HEK293 (cell line): ENCODE results near the gene HNRNPH1.

ENCODE experiments used
- CTCF ChIA-PET: fragments of 350-600 bp; formaldehyde crosslinking; extraction: SDS; loops from one replicate; lab custom pipeline; 2021; ENCODE audit warnings: antibody characterized with exemption; lab: Yijun Ruan, JAX
- POLR2A ChIA-PET: fragments of 300-600 bp; formaldehyde crosslinking; extraction: SDS; loops from one replicate; lab custom pipeline; 2020; ENCODE audit warnings: antibody characterized with exemption, inconsistent platforms; lab: Yijun Ruan, JAX
- H3K27ac ChIP-seq: fragments of 200-500 bp; sonication (Bioruptor generic); 2 replicates; pipeline ENCODE4 v1.5.1; 2014; ENCODE audit warnings: low read depth, low read length, control low read depth, inconsistent platforms; ENCODE audit errors: extremely low read depth
- H3K36me3 ChIP-seq, 2 experiments: fragments of 200-500 bp in 1 of 2; sonication (Bioruptor generic) in 1 of 2; 1 replicate in 1 of 2; 2 replicates in 1 of 2; pipeline ENCODE4 v1.5.1; 2014 to 2017; ENCODE audit warnings: inconsistent platforms in 2 of 2, low read length in 2 of 2; ENCODE audit not compliant: control insufficient read depth in 2 of 2, insufficient read depth in 1 of 2
- H3K4me1 ChIP-seq: fragments of 200-500 bp; sonication (Bioruptor generic); 2 replicates; pipeline ENCODE4 v1.5.1; 2014; ENCODE audit warnings: mild to moderate bottlenecking, low read length, inconsistent platforms; ENCODE audit not compliant: control insufficient read depth, insufficient read depth
- H3K4me3 ChIP-seq: 2 replicates; pipeline ENCODE4 v1.5.1; 2011; ENCODE audit warnings: low read depth, mild to moderate bottlenecking, control low read depth, low read length, moderate library complexity
- H3K9me3 ChIP-seq: fragments of 200-500 bp; sonication (Bioruptor generic); 2 replicates; pipeline ENCODE4 v1.5.1; 2014; ENCODE audit warnings: low read depth, low read length, inconsistent platforms; ENCODE audit not compliant: control insufficient read depth, insufficient read depth
- EGR2 ChIP-seq: fragments of 450-650 bp; formaldehyde crosslinking; IDR thresholded peaks from 2 replicates; pipeline ENCODE4 v1.5.1; 2016; ENCODE audit warnings: low read depth, missing biosample characterization, missing genetic modification characterization
- GLI4 ChIP-seq: fragments of 450-650 bp; formaldehyde crosslinking; IDR thresholded peaks from 2 replicates; pipeline ENCODE4 v1.5.1; 2016; ENCODE audit warnings: missing biosample characterization, missing genetic modification characterization
- MZF1 ChIP-seq: fragments of 450-650 bp; formaldehyde crosslinking; IDR thresholded peaks from 2 replicates; pipeline ENCODE4 v1.5.1; 2017; ENCODE audit warnings: missing biosample characterization, missing genetic modification characterization, borderline replicate concordance
- WT1 ChIP-seq: fragments of 450-650 bp; formaldehyde crosslinking; IDR thresholded peaks from 2 replicates; pipeline ENCODE4 v1.5.1; 2016; ENCODE audit warnings: missing biosample characterization, missing genetic modification characterization
- ZFHX2 ChIP-seq: fragments of 450-650 bp; formaldehyde crosslinking; conservative IDR thresholded peaks from 2 replicates; pipeline ENCODE4 v1.5.1; 2016; ENCODE audit warnings: missing biosample characterization, missing genetic modification characterization
- ZNF121 ChIP-seq: fragments of 450-650 bp; formaldehyde crosslinking; IDR thresholded peaks from 2 replicates; pipeline ENCODE4 v1.5.1; 2016; ENCODE audit warnings: missing biosample characterization, missing genetic modification characterization
- ZNF133 ChIP-seq: fragments of 450-650 bp; formaldehyde crosslinking; IDR thresholded peaks from 2 replicates; pipeline ENCODE4 v1.5.1; 2016; ENCODE audit warnings: missing biosample characterization, missing genetic modification characterization
- ZNF140 ChIP-seq: fragments of 450-650 bp; formaldehyde crosslinking; IDR thresholded peaks from 2 replicates; pipeline ENCODE4 v1.5.1; 2016; ENCODE audit warnings: missing biosample characterization, missing genetic modification characterization
- ZNF157 ChIP-seq: fragments of 450-650 bp; formaldehyde crosslinking; IDR thresholded peaks from 2 replicates; pipeline ENCODE4 v1.5.1; 2016; ENCODE audit warnings: missing biosample characterization, missing genetic modification characterization
- ZNF202 ChIP-seq: fragments of 450-650 bp; formaldehyde crosslinking; IDR thresholded peaks from 2 replicates; pipeline ENCODE4 v1.5.1; 2016; ENCODE audit warnings: missing biosample characterization, missing genetic modification characterization, borderline replicate concordance
- ZNF23 ChIP-seq: fragments of 450-650 bp; formaldehyde crosslinking; IDR thresholded peaks from 2 replicates; pipeline ENCODE4 v1.5.1; 2016; ENCODE audit warnings: missing biosample characterization, missing genetic modification characterization, borderline replicate concordance
- ZNF248 ChIP-seq: fragments of 450-650 bp; formaldehyde crosslinking; IDR thresholded peaks from 2 replicates; pipeline ENCODE4 v1.5.1; 2017; ENCODE audit warnings: missing biosample characterization, missing genetic modification characterization
- ZNF311 ChIP-seq: fragments of 450-650 bp; formaldehyde crosslinking; IDR thresholded peaks from 2 replicates; pipeline ENCODE4 v1.5.1; 2017; ENCODE audit warnings: missing biosample characterization, missing genetic modification characterization, borderline replicate concordance
- ZNF324 ChIP-seq: fragments of 450-650 bp; formaldehyde crosslinking; IDR thresholded peaks from 2 replicates; pipeline ENCODE4 v1.5.1; 2016; ENCODE audit warnings: missing biosample characterization, missing genetic modification characterization
- ZNF394 ChIP-seq: fragments of 450-650 bp; formaldehyde crosslinking; IDR thresholded peaks from 2 replicates; pipeline ENCODE4 v1.5.1; 2016; ENCODE audit warnings: missing biosample characterization, missing genetic modification characterization, mild to moderate bottlenecking, moderate library complexity, borderline replicate concordance
- ZNF423 ChIP-seq: fragments of 450-650 bp; formaldehyde crosslinking; IDR thresholded peaks from 2 replicates; pipeline ENCODE4 v1.5.1; 2016; ENCODE audit warnings: missing biosample characterization, missing genetic modification characterization
- ZNF521 ChIP-seq: fragments of 450-650 bp; formaldehyde crosslinking; IDR thresholded peaks from 2 replicates; pipeline ENCODE4 v1.5.1; 2017; ENCODE audit warnings: missing biosample characterization, mild to moderate bottlenecking, missing genetic modification characterization
- ZNF544 ChIP-seq: fragments of 450-650 bp; formaldehyde crosslinking; IDR thresholded peaks from 2 replicates; pipeline ENCODE4 v1.5.0; 2017; ENCODE audit warnings: missing biosample characterization, missing genetic modification characterization
- ZNF548 ChIP-seq: fragments of 450-650 bp; formaldehyde crosslinking; IDR thresholded peaks from 2 replicates; pipeline ENCODE4 v1.5.1; 2016; ENCODE audit warnings: missing biosample characterization, missing genetic modification characterization
- ZNF571 ChIP-seq: fragments of 450-650 bp; formaldehyde crosslinking; IDR thresholded peaks from 2 replicates; pipeline ENCODE4 v1.5.0; 2017; ENCODE audit warnings: missing biosample characterization, missing genetic modification characterization
- ZNF585B ChIP-seq: fragments of 450-650 bp; formaldehyde crosslinking; IDR thresholded peaks from 2 replicates; pipeline ENCODE4 v1.5.1; 2016; ENCODE audit warnings: missing biosample characterization, missing genetic modification characterization
- ZNF658 ChIP-seq: fragments of 450-650 bp; formaldehyde crosslinking; IDR thresholded peaks from 2 replicates; pipeline ENCODE4; 2016; ENCODE audit warnings: missing biosample characterization, missing genetic modification characterization
- ZNF777 ChIP-seq: fragments of 450-650 bp; formaldehyde crosslinking; IDR thresholded peaks from 2 replicates; pipeline ENCODE4 v1.5.1; 2017; ENCODE audit warnings: missing biosample characterization, missing genetic modification characterization, borderline replicate concordance
- ZNF785 ChIP-seq: fragments of 450-650 bp; formaldehyde crosslinking; IDR thresholded peaks from 2 replicates; pipeline ENCODE4 v1.5.1; 2016; ENCODE audit warnings: missing biosample characterization, missing genetic modification characterization
- ZNF791 ChIP-seq: fragments of 450-650 bp; formaldehyde crosslinking; IDR thresholded peaks from 2 replicates; pipeline ENCODE4 v1.5.1; 2016; ENCODE audit warnings: missing biosample characterization, missing genetic modification characterization
- TF ChIP-seq, protein P1 (sequence below): fragments of 450-650 bp; formaldehyde crosslinking; IDR thresholded peaks from 2 replicates; pipeline ENCODE4 v1.5.1; 2016; ENCODE audit warnings: missing biosample characterization, missing genetic modification characterization
- TF ChIP-seq, protein P2 (sequence below): fragments of 450-650 bp; formaldehyde crosslinking; IDR thresholded peaks from 2 replicates; pipeline ENCODE4 v1.5.1; 2016; ENCODE audit warnings: missing biosample characterization, missing genetic modification characterization
- TF ChIP-seq, protein P3 (sequence below): fragments of 450-650 bp; formaldehyde crosslinking; IDR thresholded peaks from 2 replicates; pipeline ENCODE4 v1.5.1; 2016; ENCODE audit warnings: missing biosample characterization, missing genetic modification characterization

HNRNPH1 gene

DNA sequence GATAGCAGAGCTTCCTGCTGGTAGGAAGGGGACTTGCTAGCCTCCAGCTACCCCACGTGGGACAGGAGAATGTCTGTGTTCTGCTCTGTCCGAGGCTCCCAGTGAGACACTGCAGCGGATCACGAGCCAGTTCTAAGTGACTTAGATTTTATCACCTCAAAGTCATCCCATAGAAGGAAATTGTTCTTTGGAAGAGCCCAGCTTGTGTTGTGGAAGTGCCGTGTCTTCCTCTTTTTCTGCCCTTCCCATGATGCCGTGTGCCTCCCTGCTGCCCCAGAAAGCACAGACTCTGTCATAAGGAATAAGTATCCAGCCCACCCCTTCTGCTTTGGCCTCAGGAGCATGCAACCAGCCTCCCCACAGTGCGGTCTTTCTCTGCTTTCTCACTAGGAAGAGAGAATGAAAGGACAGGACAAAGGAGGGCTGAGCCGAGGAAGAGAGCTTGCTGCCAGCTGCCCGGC, 37.5 kb downstream of the HNRNPH1 start:
- POLR2A ChIA-PET = interaction anchor here (1.1 to 1.4 kb wide), 2 partner anchors 27 to 38 kb away, joined by 3 read pairs; partner anchors contain the start of gene HNRNPH1
- peaks cover 50 to 64% of the 10 kb centered on the region in 2 experiments for H3K36me3 ChIP-seq
- no peak overlapping the region for H3K4me3 ChIP-seq
- CTCF ChIA-PET = interaction anchor here (0.6 to 0.8 kb wide), 2 partner anchors 11 to 99 kb away, joined by 3 to 4 read pairs; no protein-coding TSS in a partner anchor
- no peaks in the 10 kb centered on the region for H3K4me1 ChIP-seq
- no peak for TF ChIP-seq ZNF777 (tag by site-specific recombination)
- no peak for TF ChIP-seq ZNF157 (tag by site-specific recombination)
- no peak for TF ChIP-seq ZNF140
- no peak for TF ChIP-seq GLI4 (tag by site-specific recombination)
- TF ChIP-seq, protein P1, sequence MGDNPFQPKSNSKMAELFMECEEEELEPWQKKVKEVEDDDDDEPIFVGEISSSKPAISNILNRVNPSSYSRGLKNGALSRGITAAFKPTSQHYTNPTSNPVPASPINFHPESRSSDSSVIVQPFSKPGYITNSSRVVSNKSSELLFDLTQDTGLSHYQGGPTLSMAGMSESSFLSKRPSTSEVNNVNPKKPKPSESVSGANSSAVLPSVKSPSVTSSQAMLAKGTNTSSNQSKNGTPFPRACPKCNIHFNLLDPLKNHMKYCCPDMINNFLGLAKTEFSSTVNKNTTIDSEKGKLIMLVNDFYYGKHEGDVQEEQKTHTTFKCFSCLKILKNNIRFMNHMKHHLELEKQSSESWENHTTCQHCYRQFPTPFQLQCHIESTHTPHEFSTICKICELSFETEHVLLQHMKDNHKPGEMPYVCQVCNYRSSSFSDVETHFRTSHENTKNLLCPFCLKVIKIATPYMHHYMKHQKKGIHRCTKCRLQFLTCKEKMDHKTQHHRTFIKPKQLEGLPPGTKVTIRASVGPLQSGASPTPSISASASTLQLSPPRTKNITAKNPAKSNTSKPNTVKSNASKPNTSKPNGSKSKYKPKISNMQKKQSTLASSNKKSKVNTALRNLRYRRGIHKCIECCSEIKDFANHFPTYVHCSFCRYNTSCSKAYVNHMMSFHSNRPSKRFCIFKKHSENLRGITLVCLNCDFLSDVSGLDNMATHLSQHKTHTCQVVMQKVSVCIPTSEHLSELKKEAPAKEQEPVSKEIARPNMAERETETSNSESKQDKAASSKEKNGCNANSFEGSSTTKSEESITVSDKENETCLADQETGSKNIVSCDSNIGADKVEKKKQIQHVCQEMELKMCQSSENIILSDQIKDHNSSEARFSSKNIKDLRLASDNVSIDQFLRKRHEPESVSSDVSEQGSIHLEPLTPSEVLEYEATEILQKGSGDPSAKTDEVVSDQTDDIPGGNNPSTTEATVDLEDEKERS (tag by site-specific recombination) = no peak
- TF ChIP-seq ZNF394 = no peak
- TF ChIP-seq ZNF248 (tag by site-specific recombination) = no peak
- TF ChIP-seq, protein P2, sequence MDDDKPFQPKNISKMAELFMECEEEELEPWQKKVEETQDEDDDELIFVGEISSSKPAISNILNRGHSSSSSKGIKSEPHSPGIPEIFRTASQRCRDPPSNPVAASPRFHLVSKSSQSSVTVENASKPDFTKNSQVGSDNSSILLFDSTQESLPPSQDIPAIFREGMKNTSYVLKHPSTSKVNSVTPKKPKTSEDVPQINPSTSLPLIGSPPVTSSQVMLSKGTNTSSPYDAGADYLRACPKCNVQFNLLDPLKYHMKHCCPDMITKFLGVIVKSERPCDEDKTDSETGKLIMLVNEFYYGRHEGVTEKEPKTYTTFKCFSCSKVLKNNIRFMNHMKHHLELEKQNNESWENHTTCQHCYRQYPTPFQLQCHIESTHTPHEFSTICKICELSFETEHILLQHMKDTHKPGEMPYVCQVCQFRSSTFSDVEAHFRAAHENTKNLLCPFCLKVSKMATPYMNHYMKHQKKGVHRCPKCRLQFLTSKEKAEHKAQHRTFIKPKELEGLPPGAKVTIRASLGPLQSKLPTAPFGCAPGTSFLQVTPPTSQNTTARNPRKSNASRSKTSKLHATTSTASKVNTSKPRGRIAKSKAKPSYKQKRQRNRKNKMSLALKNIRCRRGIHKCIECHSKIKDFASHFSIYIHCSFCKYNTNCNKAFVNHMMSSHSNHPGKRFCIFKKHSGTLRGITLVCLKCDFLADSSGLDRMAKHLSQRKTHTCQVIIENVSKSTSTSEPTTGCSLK = no peak
- no peak for TF ChIP-seq ZNF133
- TF ChIP-seq ZNF311 (tag by site-specific recombination) = no peak
- TF ChIP-seq WT1 (tag by site-specific recombination) = no peak
- TF ChIP-seq ZNF202 (tag by site-specific recombination) = no peak
- TF ChIP-seq ZNF585B = no peak
- TF ChIP-seq ZNF571 = no peak
- TF ChIP-seq EGR2 (tag by site-specific recombination) = no peak
- TF ChIP-seq MZF1 = no peak
- no peak for TF ChIP-seq ZNF791
- no peak overlapping the region for H3K27ac ChIP-seq
- no peaks in the 10 kb centered on the region for H3K9me3 ChIP-seq

DNA sequence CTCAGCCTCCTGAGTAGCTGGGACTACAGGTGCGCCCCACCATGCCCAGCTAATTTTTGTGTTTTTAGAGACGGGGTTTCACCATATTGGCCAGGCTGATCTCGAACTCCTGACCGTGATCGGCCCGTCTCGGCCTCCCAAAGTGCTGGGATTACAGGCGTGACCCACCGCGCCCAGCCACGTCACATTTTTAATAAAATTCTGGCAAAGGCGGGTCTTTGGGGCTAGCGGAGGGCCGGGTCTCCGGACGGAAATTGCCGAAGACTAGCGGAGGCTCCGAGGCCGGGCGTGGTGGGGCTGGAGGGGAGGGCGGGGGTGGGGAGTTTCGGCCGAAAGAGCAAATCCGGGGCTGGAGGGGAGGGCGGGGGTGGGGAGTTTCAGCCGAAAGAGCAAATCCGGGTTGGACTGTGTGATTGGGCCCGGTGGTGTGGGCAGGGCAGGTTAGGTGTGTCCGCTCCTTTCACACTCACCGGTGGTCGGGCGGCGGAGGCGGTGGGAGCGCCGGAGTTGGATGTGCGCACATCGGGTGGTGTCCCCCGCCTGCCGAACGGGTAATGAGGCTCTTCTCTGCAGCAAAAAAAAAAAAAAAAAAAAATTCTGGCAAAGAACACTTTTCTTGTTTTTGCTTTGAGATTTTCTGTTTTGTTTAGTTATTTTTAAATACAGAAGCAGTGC, 46.0 kb downstream of the HNRNPH1 start:
- POLR2A ChIA-PET = no interaction called here
- H3K4me1 ChIP-seq = no peaks in the 10 kb centered on the region
- H3K36me3 ChIP-seq = peaks cover 41 to 52% of the 10 kb centered on the region in 2 experiments; a peak in 2 of 3 replicates
- no peak overlapping the region for H3K4me3 ChIP-seq
- CTCF ChIA-PET = no interaction called here
- H3K9me3 ChIP-seq = no peaks in the 10 kb centered on the region
- no peak overlapping the region for H3K27ac ChIP-seq
- TF ChIP-seq ZNF423 (tag by site-specific recombination) = no peak
- TF ChIP-seq ZNF544 = no peak
- TF ChIP-seq ZNF521 (tag by site-specific recombination) = no peak
- TF ChIP-seq ZNF658 (tag by site-specific recombination) = no peak
- TF ChIP-seq ZNF23 (tag by site-specific recombination) = no peak
- TF ChIP-seq ZNF140 = no peak
- no peak for TF ChIP-seq ZNF121 (tag by site-specific recombination)
- no peak for TF ChIP-seq ZNF785 (tag by site-specific recombination)
- TF ChIP-seq, protein P3, sequence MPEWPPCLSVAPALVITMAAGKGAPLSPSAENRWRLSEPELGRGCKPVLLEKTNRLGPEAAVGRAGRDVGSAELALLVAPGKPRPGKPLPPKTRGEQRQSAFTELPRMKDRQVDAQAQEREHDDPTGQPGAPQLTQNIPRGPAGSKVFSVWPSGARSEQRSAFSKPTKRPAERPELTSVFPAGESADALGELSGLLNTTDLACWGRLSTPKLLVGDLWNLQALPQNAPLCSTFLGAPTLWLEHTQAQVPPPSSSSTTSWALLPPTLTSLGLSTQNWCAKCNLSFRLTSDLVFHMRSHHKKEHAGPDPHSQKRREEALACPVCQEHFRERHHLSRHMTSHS = no peak
- no peak for TF ChIP-seq GLI4 (tag by site-specific recombination)
- no peak for TF ChIP-seq ZNF548 (tag by site-specific recombination)
- no peak for TF ChIP-seq ZNF324 (tag by site-specific recombination)
- no peak for TF ChIP-seq ZFHX2
- TF ChIP-seq, protein P1 (tag by site-specific recombination) = no peak
